ENCODE measurements around the gene BRD9.

BRD9 gene

DNA sequence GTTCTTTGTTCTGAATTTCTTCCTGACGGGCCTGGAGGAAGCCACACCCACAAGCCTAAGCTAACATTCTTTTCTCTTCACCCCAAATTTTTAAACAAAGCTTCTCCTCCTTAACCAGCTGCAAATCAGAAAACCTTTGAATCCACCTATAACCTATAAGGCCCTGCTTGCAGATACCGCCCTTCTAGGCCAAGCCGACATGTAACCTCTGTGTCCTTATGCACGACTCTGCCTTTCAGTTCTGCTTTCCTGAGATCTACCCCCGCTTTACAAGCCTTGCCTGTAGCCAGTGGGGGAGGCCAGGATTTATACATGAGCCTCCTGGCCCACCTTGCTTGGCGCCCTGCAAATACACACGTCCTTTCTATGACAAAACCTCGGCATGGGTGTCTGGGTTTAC is 19.3 kb downstream of the BRD9 start:
- no peak overlapping the region for H3K4me3 ChIP-seq (ENCODE audit: low read length)
- TF ChIP-seq, protein P1, sequence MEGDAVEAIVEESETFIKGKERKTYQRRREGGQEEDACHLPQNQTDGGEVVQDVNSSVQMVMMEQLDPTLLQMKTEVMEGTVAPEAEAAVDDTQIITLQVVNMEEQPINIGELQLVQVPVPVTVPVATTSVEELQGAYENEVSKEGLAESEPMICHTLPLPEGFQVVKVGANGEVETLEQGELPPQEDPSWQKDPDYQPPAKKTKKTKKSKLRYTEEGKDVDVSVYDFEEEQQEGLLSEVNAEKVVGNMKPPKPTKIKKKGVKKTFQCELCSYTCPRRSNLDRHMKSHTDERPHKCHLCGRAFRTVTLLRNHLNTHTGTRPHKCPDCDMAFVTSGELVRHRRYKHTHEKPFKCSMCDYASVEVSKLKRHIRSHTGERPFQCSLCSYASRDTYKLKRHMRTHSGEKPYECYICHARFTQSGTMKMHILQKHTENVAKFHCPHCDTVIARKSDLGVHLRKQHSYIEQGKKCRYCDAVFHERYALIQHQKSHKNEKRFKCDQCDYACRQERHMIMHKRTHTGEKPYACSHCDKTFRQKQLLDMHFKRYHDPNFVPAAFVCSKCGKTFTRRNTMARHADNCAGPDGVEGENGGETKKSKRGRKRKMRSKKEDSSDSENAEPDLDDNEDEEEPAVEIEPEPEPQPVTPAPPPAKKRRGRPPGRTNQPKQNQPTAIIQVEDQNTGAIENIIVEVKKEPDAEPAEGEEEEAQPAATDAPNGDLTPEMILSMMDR (conservative IDR thresholded peaks at IDR 0.05; ENCODE audit: low read length): no peak
- no peak for DNase-seq (ENCODE audit: low read depth)

DNA sequence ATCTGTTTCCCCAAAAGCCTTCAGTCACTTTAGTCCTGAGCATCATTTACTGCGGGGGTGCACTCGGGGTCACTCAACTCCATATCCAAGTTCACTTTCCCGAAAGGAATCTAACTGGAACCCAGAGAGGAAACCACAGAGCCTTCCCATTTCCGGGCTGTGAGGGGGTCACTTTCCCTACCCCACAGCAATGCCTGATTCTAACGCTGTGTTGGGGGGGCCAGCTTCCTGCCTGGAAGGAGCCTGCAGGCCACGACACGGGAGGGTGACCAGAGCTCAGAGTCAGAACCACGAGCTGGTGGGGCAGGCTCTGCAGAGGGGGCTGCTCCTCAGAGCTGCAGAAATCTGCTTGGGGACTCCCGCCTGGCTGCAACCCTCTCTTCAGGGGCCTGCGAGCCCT is 20.3 kb downstream of the BRD9 start:
- no peak for DNase-seq (ENCODE audit: low read depth)
- TF ChIP-seq, protein P1 (conservative IDR thresholded peaks at IDR 0.05; ENCODE audit: low read length): no peak
- no peak overlapping the region for H3K4me3 ChIP-seq (ENCODE audit: low read length)

DNA sequence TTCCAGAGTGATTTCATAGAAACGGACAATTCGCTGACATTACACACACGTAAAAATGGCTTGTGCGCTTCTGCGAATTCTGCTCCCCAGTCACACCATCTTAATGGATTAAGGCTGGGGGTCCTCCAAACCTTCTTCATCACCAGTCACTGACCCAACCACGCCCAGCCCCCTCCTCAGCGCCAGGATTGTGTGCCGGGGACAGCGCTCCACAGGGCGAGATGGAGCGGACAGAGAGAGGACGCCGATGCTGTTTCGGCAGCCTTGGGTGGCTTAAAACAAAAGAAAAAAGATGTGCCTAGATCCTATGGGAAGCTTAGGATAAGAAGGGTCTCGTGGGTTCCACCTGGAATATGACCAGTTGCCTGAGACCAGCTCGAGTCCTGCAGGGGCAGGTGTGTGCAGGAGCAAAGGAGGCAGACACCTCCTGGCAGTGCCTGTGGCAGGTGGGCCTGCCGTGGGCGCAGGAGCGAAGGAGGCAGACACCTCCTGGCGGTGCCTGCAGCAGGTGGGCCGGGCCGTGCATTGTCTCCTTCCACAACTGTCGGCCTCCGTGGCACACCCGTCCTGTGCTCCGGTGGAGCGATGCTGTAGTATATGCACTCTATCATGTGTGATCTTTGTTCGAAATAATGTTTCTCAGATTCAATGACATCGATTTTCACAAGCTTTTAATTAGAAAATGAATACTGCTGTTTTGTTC is 20.9 kb downstream of the BRD9 start:
- TF ChIP-seq, protein P1 (conservative IDR thresholded peaks at IDR 0.05; ENCODE audit: low read length): no peak

DNA sequence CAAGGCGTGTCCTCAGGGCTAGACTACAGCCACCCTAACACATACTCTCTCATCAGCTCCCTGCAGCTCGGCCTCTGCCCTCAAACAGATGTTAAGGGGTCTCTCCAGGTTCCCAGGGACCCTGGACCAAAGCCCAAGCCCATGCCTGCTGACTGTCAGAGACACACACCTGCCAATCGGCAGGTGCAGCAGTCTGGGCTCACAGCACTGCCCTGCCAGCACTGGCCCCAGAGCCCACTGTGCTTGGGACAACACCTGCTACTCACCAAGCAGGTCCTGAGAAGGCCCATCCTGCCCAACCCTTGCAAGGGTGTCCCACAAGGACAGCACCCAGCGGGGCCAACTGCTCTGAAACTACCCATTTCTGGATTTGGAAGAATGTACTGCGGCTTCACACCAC is 21.6 kb downstream of the BRD9 start:
- DNase-seq (ENCODE audit: low read depth): no peak
- H3K4me3 ChIP-seq (ENCODE audit: low read length): no peak overlapping the region
- TF ChIP-seq, protein P1 (conservative IDR thresholded peaks at IDR 0.05; ENCODE audit: low read length): no peak

More for the DNA sequence above, 20.9 kb downstream of the BRD9 start:
- no peak for DNase-seq (ENCODE audit: low read depth)
- no peak overlapping the region for H3K4me3 ChIP-seq (ENCODE audit: low read length)

DNA sequence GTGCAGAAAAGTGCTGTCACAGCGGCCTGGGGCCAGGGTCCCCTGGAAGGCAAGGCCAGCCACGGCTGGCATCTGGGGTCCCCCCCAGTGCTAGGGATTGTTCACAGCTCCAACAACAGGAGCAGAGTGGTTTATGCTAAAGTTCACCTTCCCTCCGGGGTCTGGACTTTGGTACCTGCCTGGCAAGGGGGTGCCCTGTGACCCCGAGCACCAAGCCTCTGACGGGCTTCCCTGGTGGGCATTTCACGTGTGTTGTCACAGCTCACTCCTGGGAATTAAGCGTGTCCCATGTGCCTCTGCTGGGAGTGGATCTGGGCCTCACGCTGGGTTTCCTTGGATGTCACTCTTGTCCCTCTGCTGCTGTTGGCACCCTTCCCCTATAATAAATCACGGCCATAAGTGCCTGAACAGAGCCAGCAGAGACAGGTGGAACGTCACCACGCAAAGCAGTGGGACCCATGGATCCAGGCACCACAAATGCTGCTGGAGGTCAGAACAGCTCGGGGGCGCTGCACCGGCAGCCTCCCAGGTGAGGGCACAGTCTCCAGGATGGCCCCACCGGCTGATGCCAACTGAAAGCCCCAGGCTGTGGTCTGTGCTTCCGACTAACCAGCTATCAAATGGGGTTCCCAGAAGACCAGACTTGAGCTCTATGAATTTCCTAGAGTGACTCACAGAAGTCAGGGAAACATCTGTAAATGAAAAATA is 24.0 kb downstream of the BRD9 start:
- TF ChIP-seq, protein P1 (conservative IDR thresholded peaks at IDR 0.05; ENCODE audit: low read length): no peak
- H3K4me3 ChIP-seq (ENCODE audit: low read length): no peak overlapping the region
- no peak for DNase-seq (ENCODE audit: low read depth)

DNA sequence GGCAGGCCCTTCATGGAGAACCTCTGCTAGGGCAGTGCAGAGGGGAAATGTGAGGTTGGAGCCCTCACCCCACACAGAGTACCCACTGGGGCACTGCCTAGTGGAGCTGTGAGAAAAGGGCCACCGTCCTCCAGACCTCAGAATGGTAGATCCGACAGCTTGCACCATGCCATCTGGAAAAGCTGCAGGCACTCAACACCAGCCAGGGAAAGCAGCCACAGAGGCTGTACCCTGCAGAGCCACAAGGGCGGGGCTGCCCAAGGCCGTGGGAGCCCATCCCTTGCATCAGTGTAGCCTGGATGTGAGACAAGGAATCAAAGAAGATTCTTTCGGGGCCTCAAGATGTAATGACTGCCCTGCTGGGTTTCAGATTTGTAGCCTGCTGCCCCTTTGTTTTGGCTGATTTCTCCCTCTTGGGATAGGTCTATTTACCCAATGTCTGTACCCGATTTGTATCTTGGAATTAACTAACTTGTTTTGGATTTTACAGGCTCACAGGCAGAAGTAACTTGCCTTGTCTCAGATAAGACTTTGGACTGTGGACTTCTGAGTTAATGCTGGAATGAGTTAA is 25.2 kb downstream of the BRD9 start:
- TF ChIP-seq, protein P1 (conservative IDR thresholded peaks at IDR 0.05; ENCODE audit: low read length): no peak

DNA sequence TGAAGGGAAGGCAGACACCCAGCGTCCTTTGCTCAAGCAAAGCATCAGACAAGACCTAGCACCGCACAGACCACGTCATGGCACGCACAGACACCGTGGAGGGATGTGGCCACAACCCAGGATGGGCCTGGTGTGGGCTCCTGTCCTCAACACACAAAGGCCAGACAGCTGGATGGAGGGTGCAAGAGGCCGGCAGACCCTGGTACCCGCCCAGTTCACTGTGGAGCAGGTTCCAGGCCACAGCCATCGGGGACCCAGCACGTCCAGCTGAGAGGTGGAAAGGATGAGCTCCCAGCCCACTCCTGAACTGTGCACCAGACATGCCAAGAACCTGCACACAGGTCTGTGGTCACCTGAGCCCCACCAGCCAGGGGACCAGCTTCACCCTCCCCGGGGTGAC is 26.8 kb downstream of the BRD9 start:
- DNase-seq (ENCODE audit: low read depth): no peak
- no peak overlapping the region for H3K4me3 ChIP-seq (ENCODE audit: low read length)
- TF ChIP-seq, protein P1 (conservative IDR thresholded peaks at IDR 0.05; ENCODE audit: low read length): no peak

More for the DNA sequence above, 25.2 kb downstream of the BRD9 start:
- no peak for DNase-seq (ENCODE audit: low read depth)
- no peak overlapping the region for H3K4me3 ChIP-seq (ENCODE audit: low read length)

All from AG10803 (cell line).